HG03139 (cell line): ENCODE data around the gene CRABP1.
A peak's percentile ranks its signal among the peaks of the same experiment; 100 is the strongest.

Experiments
- ATAC-seq: cut with Tn5 transposase; IDR thresholded peaks from one replicate; pipeline ENCODE4 v1.9.1; 2021; ENCODE audit not compliant: unreplicated experiment

The CRABP1 gene

DNA sequence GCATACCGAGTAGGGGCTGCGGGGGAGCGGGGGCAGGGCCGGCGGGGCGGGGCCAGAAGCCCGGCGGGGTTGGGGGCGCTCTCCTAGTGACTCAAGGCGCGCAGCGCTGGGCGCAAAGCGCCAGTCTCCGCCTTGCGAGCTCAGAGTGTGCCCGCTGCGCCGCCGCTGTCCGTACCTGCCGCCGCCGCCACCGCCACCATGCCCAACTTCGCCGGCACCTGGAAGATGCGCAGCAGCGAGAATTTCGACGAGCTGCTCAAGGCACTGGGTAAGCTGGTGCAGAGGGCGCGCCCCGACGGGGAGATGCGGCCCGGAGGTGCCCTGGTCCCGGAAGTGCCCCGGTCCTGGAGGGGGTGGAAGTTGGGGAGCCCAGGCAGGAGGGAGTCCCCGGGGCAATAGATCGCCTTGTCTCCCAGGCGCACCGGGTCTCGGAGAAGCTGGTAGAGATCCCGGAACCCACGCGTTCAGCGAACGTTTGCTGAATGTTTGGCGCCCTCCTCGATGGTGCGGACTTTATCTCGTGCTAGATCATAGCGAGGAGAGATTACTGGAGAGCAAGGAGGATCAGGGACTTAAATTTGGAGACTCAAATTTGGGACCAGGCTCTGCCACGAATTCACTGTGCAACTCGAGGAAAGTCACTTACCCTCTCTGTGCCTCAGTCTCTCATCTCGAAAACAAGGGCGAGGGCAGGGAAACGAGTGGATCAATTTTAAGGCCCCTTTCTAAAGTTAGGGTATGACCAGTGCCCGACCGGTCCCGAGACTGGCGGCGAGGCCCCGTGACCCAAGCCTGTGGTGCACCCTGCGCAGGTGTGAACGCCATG is at the start of gene CRABP1:
TSS of gene CRABP1 (plus strand) at position 123 of the 826 bp plus-strand sequence. CDS start at position 199, 76 bp downstream.
- no peak for ATAC-seq

DNA sequence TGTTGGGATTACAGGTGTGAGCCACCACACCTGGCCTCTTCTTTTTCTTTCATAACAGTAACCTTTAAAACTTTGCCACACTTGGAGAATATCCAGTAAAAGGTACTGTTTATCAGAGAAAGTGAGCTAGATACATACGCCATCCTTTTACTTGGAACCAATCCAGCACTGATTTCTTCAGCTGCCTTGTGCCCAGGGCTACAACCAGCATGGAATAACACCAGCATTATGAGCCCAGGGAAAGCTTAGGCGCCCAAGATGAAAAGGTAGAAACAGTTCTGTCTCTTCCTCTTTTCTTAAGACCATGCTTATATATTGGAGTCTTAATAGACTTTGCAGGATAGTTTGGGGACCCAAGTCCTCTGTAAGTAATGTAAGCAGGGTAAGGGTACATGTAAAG is 49.1 kb upstream of the CRABP1 start:
- ATAC-seq, result no peak

DNA sequence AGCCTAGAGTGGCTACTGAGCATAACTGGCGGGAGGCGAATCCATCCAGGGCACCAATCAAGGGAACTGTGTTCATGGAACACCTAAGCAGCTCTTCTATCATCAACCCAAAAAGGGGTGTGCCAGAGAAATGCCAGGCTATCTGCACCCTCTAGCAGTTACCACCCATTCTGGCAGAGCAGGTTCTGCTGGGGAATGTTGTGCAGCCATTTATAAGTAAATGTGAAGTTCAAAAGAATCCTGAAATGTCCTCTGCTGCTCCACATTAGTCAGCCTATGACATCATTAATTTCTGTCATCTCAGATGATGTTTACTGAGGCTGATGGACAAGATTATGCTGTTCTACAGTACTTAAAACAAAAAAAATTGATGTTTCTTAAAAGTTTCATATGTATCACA is 48.5 kb upstream of the CRABP1 start:
- no peak for ATAC-seq

DNA sequence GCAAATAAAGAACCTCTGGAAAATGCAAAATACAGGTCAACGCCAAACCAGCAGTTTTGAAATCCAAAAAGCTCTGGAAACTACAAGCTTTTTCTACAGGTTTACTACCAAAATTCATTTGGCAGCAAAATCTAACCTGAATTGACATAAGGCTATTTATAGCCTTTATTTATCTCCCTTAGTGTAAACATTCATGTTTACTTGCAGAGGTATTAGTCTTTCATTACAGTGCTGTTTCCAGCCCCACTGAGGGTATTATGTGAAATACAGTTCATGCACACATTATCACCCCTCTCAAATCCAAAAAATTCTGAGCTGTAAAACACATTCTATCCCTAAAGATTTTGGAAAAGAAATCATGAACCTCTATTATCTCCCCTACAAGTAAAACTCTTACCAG is 47.9 kb upstream of the CRABP1 start:
- no peak for ATAC-seq

DNA sequence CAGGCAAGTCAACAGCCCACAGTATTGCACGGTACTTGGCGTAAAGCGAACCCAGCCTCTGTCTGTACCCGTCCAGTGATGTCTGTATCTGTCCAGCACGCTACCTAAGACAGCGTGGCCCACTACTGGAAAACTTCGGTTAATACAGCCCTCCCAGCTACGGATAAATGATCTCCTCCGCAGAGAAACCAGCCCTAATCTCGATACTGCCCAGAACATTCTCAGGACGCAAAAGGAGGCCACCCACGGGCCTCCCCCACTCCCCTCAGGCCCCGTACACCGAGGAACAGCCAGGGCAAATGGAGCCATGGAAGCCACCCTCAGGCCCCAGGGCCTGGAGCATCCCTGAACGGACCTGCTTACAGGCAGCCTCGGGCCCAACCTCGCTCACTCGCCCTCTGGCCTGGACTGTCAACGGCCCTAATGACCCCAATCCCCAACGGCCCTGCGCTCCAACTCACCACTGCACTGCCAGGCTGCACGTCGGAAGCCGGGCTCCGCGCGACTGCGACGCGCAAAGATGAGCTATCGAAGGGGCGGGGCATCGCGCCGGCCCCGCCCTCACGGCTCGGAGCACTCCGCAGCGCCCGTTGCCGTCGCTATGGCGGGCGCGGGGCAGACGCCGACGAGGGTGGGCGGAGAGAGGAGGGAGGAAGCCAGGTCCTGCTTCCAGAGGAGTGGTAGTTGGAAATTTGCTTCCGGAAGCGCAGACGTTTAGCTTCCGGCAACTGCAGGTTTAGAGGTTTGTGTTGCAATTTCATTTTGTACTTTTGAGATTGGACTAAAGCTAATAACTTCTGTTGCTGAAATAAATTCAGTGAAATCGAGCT is 40.8 kb upstream of the CRABP1 start, which contains the start of gene SKIC8:
TSS of gene SKIC8 (minus strand) at position 509 of the 830 bp plus-strand sequence. CDS start 3,923 bp downstream, outside the sequence.
- ATAC-seq, result peak; percentile 80

DNA sequence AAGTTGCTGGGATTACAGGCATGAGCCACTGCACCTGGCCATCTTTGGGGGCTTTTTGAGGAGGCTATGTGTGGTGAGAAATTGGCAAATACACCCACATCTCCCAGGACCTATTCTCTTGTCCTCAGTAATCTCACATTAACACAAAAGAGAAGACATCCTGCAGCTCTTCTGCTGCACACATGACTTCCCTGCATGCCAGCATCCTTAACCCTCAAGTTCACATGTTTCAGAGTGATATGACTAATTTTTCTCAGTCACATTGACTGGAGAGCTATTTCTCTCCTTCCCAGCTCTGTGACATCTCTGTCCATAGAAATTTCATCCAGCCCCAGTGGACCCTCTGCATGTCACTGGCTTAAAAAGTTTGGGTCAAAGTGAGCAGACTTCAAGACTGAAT is 38.8 kb upstream of the CRABP1 start:
- no peak for ATAC-seq

DNA sequence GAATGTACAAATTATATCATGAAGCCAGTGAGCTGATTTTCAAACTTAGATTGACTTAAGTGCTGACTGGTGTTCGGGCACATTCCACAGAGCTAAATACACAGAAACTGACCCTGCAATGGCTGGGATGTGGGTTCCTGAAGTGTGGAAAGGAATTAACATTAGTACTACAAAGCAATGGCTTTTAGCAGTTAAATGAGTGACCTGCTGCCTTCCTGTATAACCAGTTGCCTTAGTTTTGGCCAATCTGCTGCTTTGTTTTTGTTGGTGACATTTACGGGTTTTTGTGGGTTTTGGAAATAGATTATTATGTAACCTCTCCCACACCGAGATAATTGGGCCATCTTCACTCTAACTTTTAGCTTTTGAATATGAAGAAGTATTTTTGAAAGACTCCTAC is 38.3 kb upstream of the CRABP1 start:
- no peak for ATAC-seq

DNA sequence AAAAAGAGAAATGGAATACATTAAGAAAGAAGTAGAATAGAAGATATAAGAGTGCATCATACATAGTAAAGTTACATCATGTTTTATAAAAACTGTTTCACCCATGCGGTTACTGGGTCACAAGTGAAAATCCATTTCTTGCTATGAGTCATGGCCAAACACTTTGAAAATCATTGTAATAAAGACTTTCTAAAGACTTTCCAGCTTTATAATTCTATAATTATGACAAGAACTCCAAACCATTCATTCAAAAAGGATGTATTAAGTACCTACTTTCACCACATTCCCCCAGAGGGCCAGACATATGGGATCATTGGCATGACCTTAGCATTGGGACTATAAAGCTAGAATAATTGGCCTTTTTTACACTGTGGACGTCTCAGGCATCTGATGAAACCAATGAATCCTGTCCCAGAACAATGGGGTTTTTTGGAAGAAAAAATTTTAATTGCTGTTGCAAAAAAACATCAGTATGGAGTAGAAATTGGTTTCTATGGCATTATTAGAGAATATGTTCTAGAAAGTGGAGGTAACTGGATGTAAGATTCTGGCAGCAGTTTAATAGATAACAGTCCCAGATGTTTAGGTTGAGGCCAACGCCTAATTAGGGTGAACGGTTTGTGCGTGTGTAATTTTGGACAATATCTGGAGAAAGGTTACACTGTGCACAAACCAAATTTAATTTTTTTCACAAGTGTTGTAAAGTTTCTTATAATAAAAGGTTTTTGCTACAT is 37.4 kb upstream of the CRABP1 start:
- ATAC-seq, result no peak

DNA sequence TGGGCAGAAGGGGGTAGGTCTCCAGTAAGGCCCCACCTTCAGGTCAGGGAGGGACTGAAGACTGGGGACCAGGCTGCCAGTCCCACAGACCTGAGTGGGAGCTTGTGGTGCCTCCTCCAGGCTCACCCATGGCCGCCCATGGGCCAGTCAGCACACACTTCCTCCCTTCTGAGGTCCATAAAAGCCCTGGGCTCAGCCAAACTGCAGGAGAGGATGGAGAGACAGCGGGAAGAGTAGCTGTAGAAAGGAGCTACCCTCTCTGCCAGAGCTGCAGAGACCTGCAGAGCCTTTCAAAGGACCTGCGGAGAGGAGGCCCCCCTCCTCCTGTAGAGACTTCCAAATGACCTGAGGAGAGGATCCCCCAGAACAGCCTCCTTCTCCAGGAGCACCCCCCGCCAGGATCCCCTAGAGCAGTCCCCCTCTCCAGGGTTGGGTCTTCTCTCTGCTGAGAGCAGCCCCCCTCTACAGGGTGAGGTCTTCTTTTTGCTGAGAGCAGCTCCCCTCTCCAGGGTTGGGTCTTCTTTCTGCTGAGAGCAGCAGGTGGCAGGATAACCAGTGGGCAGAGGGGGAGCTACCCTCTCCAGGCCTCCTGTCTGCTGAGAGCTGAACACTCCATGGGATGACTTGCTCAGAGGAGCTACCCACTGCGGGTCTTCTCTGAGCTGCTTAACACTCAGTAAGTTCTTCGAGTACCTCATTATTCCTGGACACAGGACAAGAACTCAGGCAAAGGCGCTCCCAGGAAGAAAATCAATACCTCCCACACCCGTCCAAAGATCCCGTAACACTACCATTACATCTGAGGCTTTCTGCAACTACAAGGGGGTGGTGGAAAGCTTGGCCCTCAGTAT is 35.7 kb upstream of the CRABP1 start:
- ATAC-seq, result no peak

DNA sequence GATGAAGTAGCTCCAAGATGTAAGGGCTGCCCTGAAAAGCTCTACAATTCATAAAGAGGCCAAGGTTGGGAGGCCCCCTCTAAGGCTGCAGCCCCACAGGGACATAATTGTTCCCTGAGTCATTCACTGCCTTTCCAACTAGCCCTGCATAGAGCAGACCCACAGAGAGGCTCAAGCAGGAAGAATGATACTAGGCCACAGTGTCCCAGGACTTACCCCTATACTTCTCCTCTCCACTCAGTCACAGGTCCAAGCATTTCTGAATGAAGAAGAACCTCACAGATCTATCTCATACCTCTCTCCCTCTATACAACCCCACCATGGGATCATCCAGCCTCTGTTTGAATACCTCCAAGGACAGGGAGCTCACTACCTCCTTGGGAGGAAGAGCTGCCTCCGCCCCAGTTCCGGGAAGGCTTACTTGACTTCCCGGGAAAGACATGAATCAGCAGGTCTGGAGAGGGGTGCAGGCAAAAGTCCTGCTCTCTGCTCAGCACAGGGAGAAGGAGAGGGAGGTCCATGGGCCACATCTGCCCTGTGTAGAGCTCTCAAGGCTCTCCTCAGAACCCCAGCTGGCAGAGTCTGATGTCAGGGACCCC is 33.9 kb upstream of the CRABP1 start:
- ATAC-seq, result no peak

DNA sequence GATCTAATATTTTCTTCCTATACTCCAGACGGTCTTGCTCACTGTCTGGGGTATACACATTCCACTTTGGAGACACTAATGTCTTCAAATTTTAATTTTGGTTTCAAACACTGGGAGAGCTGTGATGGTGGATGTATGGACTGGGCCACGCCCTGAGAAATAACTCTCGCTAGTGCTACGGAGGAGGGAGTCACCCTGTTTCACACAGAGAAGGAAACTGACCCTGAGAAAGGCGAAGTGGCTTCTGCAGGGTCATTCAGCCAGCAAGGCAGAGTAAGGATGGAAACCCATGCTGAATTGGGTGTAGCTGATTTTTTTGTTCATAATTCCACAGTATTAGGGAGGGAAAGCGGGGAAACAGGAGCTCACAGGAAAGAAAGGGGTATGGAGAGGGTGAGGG is 32.2 kb upstream of the CRABP1 start:
- no peak for ATAC-seq

DNA sequence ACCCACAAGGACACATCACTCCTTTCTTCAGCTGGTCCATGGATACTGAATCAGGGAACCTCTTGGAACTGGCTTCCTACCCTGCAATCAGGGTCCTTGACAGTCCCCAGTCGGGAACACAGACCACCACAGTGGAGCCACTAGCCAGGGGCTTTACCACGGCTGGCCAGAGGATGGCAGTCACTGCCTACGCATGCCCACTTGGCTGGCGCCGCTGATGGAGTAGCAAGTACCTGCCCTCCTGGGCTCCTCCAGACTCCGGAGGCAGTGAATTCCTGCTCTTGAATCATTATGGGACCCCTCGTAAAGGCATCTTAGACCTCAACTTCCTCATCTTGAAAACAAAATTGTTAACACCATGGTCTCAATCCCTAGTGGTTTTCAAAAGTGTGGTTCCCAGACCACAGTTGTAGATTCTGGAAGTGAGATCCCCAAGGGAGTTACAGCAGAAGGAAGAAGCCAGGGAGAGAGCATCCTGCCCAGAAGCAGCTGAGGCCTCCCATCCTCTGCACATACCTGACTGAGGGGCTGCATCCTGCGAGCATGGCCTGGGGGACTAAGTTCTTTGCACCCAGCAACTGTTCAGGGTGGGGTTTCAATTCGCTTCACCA is 31.6 kb upstream of the CRABP1 start:
- ATAC-seq, result no peak

DNA sequence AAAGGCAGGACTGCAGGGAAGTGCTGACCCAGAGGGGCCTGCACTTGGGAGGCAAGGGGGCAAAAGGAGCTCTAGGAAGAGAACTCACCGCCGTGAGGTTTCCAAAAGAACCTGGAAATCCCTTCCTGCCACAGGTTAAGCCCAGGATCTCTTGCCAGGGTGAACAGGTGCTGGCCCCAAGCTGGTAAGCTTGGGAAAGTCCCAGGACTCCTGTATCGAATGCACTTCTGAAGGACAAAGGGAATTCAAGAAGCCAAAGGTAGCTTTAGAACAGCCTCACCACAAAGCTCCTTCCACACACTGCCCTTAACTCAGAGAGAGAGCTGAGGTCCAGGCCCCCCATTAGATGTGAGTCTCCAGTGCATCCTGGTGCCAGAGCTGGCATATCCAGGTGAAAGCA is 28.9 kb upstream of the CRABP1 start:
- ATAC-seq, result no peak

DNA sequence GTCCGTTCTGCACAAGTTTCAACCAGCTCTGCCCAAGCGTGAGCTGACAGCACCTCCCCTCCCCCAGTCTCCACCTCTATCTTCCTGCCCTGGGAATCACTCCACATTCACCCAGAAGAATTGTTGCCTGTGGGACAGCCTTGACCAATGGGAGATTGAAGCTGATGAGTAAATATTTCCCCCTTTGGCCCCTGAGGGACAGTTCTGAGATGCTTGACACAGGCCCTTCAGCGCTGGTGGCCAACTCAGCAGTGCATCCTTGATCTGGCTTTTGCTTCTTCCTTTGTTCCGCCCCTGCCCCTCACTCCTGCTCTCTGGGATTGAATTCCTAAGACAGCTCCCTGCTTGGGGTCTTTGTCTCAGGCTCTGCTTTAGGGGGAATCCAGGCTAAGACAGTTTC is 27.6 kb upstream of the CRABP1 start:
- ATAC-seq, result no peak

DNA sequence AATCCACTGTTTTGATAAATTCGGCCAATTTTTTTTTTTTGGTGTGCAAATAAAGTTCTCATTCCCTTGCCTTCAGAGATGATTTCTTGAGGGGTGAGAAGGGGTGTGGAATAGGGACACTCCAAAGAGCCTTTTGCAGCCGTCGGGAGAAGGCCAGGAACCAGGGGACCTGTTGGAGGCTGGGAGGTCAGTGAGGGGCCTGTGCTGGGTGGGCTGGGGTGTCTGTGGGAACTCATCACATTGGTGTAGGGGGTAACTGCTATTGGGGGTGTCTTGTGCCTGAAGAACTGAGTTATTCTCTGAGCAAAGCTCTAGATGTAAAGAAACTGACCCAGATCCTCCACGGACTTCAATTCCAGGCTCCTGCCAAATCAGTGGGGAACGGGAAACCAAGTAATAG is 27.2 kb upstream of the CRABP1 start:
- no peak for ATAC-seq

DNA sequence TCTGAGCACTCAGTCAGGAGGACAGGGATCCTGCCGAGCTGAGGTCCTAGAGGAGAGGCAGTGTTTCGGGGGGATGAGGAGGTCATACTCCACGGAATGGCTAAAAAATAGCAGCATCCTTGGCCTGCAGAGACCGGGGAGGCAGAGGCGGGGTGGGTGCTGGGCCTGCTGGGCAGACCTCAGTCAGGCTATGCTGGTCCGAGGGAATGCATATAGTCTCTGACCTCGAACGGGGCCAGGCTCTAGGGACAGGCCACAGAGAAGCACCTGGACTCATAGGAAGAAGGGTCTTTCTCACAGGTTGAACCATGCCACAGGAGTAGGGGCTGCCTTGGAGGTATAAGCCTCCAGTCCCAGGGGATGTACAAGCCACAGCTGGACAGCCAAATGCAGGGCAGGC is 26.8 kb upstream of the CRABP1 start:
- no peak for ATAC-seq

DNA sequence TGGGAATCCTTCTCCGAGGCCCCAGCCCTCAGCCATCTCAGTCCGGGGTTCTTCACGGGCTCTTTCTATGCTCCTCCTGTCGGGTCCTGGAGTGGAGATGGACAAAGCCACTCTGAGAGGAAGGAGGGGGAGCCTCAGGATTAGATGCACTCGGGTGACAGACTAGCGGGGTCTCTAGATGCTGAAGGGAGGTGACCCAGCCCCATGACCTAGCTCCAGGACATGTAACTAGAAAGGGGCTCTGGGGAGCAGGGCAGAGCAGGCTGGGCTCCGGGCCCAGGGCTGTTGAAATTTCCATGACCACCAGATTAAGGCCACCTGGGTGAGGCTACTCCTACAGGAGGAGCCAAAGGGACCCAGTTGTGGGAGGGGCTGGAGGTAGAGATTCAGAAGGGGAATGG is 26.0 kb upstream of the CRABP1 start:
- no peak for ATAC-seq

DNA sequence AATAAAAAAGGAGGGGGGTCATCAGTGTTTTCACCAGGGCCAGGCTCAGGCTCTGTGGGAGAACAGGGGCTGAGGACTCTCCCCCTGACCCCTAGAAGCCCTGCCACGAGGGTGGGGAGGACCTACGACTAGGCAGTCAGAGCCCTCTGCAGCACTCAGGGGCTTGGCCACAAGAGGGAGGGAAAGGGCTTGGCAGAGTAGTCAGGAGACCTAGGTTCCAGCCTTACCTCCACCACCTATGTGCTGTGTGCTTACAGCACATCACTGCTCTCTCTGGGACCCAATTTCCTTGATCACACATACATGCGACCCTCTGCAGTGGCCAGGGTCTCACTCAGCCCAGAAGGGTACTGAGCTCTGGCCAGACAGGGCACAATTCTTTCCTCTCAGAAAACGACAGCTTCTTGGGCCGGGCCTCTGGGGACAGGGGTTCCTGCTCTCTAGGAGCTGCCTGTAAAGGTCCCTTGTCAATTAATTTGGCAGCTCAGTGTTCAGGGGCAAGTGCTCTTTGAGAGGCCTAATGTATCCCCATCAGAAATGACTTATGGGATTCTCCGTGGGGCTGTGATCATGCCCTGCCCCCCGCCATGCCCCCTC is 24.4 kb upstream of the CRABP1 start:
- ATAC-seq, result no peak
